Lung (tissue), 12 donors: Measurements from ENCODE around the gene GPBAR1. TPM values are rescaled to one million over a fixed set of nuclear protein-coding genes. Genes with fewer than 3 reads are reported as not detected.
A peak's percentile ranks its signal among the peaks of the same experiment; 100 is the strongest.

ENCODE experiments used
- ATAC-seq: fragments of 200-7000 bp; cut with Tn5 transposase; one replicate; pipeline ENCODE4 v1.9.1; 2020; ENCODE audit warnings: moderate number of reproducible peaks; ENCODE audit not compliant: insufficient read depth, low FRiP score
- DNase-seq, 3 donors: peaks; one replicate each; pipeline ENCODE4 v3.0.0-alpha.2; 2013 to 2017
- H3K27ac ChIP-seq, 2 donors: one replicate each; pipeline ENCODE4 v1.5.1; 2013; ENCODE audit warnings: mild to moderate bottlenecking in 2 of 2, moderate library complexity in 2 of 2, control low read depth in 1 of 2, inconsistent platforms in 1 of 2, low read depth in 1 of 2, low read length in 1 of 2
- H3K27me3 ChIP-seq, 3 donors: one replicate each; pipeline ENCODE4 v1.5.1; 2013; ENCODE audit warnings: low read length in 2 of 3; ENCODE audit not compliant: control insufficient read depth in 3 of 3, insufficient read depth in 3 of 3
- H3K36me3 ChIP-seq, 4 donors: one replicate each; pipeline ENCODE4 v1.5.1; 2013; ENCODE audit warnings: low read length in 4 of 4, mild to moderate bottlenecking in 1 of 4, moderate library complexity in 1 of 4; ENCODE audit not compliant: control insufficient read depth in 4 of 4, insufficient read depth in 4 of 4
- H3K4me1 ChIP-seq, 5 donors: one replicate each; pipeline ENCODE4 v1.5.1; 2013; ENCODE audit warnings: low read length in 5 of 5, mild to moderate bottlenecking in 2 of 5, moderate library complexity in 1 of 5; ENCODE audit not compliant: control insufficient read depth in 5 of 5, insufficient read depth in 5 of 5
- H3K4me3 ChIP-seq: one replicate; pipeline ENCODE4 v1.5.1; 2013; ENCODE audit warnings: mild to moderate bottlenecking, control low read depth, moderate library complexity
- H3K9ac ChIP-seq, 2 donors: one replicate each; pipeline ENCODE4 v1.5.1; 2013; ENCODE audit warnings: low read length in 2 of 2, control low read depth in 1 of 2; ENCODE audit not compliant: insufficient read depth in 1 of 2
- H3K9me3 ChIP-seq, 4 donors: one replicate each; pipeline ENCODE4 v1.5.1; 2013; ENCODE audit warnings: low read length in 3 of 4, mild to moderate bottlenecking in 1 of 4, moderate library complexity in 1 of 4; ENCODE audit not compliant: control insufficient read depth in 4 of 4, insufficient read depth in 3 of 4
- WGBS, 2 donors: extraction: QIAGEN DNeasy Blood & Tissue Kit; methylation state at CpG; one replicate each; pipeline ENCODE4 v1.1.7; 2013; 5-methylcytosine and 5-hydroxymethylcytosine counted together
- polyA plus RNA-seq, 2 donors: library from polyadenylated mRNA; stranded (reverse); fragments of 200-250 nt; gene quantifications; one replicate each; pipeline ENCODE4 v1.2.1, GENCODE V29; 2013
- total RNA-seq, 2 donors: library from RNA; depleted of rRNA in 1 of 2; stranded (reverse); fragments of >200 nt in 1 of 2; gene quantifications; one replicate each; pipeline ENCODE4 v1.2.1, GENCODE V29; 2014 to 2021
- TF ChIP-seq, protein P1 (sequence below): IDR thresholded peaks from 2 replicates; pipeline ENCODE4 v1.5.1; 2012; ENCODE audit warnings: mild to moderate bottlenecking; ENCODE audit errors: control extremely low read depth, extremely low read depth
- donor health status: control.
- donor health status: control.
- donor health status: Bipolar disorder and iron deficiency.
- donor health status: healthy.
- donor health status: DM: yes; HTN: yes; CAD: no.

GPBAR1 gene
- total and polyA plus RNA-seq, 4 donors = 0.60 to 3.3 (median 2.1) TPM

DNA sequence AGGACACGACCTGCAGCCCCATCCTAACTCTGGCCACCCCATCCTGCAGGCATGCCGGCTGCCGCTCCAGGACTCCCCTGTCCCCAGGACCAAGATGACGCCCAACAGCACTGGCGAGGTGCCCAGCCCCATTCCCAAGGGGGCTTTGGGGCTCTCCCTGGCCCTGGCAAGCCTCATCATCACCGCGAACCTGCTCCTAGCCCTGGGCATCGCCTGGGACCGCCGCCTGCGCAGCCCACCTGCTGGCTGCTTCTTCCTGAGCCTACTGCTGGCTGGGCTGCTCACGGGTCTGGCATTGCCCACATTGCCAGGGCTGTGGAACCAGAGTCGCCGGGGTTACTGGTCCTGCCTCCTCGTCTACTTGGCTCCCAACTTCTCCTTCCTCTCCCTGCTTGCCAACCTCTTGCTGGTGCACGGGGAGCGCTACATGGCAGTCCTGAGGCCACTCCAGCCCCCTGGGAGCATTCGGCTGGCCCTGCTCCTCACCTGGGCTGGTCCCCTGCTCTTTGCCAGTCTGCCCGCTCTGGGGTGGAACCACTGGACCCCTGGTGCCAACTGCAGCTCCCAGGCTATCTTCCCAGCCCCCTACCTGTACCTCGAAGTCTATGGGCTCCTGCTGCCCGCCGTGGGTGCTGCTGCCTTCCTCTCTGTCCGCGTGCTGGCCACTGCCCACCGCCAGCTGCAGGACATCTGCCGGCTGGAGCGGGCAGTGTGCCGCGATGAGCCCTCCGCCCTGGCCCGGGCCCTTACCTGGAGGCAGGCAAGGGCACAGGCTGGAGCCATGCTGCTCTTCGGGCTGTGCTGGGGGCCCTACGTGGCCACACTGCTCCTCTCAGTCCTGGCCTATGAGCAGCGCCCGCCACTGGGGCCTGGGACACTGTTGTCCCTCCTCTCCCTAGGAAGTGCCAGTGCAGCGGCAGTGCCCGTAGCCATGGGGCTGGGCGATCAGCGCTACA, 2.1 kb downstream of the GPBAR1 start:
- H3K4me1 ChIP-seq = peaks cover 0 to 27% (median 18%) of the 10 kb centered on the region in 5 donors
- no peaks in the 10 kb centered on the region for H3K9me3 ChIP-seq
- no peaks in the 10 kb centered on the region for H3K27me3 ChIP-seq
- TF ChIP-seq, protein P1, sequence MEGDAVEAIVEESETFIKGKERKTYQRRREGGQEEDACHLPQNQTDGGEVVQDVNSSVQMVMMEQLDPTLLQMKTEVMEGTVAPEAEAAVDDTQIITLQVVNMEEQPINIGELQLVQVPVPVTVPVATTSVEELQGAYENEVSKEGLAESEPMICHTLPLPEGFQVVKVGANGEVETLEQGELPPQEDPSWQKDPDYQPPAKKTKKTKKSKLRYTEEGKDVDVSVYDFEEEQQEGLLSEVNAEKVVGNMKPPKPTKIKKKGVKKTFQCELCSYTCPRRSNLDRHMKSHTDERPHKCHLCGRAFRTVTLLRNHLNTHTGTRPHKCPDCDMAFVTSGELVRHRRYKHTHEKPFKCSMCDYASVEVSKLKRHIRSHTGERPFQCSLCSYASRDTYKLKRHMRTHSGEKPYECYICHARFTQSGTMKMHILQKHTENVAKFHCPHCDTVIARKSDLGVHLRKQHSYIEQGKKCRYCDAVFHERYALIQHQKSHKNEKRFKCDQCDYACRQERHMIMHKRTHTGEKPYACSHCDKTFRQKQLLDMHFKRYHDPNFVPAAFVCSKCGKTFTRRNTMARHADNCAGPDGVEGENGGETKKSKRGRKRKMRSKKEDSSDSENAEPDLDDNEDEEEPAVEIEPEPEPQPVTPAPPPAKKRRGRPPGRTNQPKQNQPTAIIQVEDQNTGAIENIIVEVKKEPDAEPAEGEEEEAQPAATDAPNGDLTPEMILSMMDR = no peak
- WGBS, 2 donors = 93% methylated on average over 37 to 39 of the region's 39 CpGs
- H3K27ac ChIP-seq = no peak overlapping the region
- no peak overlapping the region for H3K4me3 ChIP-seq
- H3K9ac ChIP-seq = no peak overlapping the region
- ATAC-seq = no peak
- DNase-seq = no peak
- H3K36me3 ChIP-seq = peaks cover 5 to 40% (median 11%) of the 10 kb centered on the region in 4 donors

DNA sequence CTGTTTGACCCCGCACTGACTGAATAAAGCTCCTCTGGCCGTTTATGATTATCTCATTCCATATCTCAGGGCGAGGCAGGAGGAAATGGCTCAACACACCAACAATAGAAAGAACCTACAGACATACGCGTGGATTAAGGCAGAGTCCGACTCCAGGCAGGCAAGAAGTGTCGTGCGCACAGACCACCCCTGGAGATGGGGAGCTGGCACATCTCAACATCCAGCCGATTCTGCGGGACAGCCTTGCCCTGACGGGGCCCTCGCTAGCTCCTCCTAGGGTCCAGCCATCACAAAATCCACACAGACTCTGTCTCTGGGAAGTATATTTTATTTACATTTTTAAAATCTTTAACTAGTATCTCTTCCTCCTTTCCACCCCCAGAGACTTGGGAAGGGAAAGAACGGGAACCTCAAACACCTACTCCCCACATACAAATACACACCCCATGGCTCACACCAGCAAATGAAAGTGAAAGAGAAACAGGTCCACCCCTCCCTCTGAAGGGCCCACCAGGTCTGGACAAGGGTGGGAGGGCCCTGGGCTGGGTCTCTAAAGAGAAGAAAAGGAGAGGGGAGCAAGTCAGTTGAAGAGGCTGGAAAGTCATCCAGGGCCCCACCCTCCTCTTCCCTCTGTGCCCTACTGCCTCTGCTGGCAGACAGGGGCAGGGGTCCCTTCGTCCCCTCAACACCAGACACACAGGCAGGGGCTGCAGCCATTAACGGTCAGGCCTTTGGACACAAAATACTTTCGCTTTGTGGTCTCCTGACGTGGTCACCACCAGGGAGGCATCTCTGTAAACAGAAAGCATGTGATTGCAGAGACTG, 3.2 kb downstream of the GPBAR1 start:
- no peaks in the 10 kb centered on the region for H3K9me3 ChIP-seq
- ATAC-seq (no peak), DNase-seq (no peak)
- H3K27me3 ChIP-seq = no peaks in the 10 kb centered on the region
- H3K4me3 ChIP-seq = no peak overlapping the region
- 66 to 74% methylated on average over 17 of the region's 17 CpGs for WGBS, 2 donors
- peaks cover 0 to 25% (median 15%) of the 10 kb centered on the region in 5 donors for H3K4me1 ChIP-seq
- peaks cover 5 to 40% (median 11%) of the 10 kb centered on the region in 4 donors for H3K36me3 ChIP-seq
- peak overlapping the region in 1 of 2 donors; percentile 7 for H3K27ac ChIP-seq
- H3K9ac ChIP-seq = no peak overlapping the region
- TF ChIP-seq, protein P1 = no peak

DNA sequence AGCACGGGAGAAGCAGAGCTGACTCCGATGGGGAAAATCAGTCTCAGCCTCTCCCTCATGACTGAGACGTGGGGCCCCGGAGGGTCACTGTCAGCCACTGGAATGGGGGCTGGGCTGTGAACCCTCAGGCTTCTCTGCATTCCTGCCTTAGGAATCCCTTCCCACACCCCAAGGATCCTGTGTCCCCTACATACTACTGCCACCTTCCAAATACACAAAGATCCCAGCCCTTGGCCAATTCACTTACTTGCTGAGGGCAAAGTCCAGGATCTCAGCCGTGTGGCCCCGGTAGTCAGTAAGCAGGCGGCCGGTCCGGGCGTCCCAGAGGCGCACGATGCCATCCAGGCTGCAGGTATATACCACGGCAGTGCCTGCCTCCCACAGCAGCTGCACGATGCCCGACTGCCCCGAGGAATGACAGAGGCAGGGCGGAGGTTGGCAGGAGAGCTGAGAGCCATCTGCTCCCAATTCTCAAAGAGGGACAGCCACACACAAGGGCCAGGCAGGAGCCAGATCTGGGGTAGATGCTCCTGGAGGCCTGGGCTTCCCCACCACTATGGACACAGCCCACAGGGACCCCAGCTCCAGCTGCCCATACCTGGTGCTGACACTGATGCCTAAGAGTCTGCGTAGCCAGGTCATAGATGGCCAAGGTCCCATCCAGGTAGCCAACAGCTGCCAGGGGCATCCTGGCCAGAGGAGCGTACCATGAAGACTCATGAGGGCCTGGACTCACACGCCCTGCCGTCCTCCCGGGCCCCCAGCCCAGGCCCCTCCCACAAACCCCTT, 4.2 kb downstream of the GPBAR1 start:
- Histone ChIP-seq H3K36me3 (peaks cover 5 to 40% (median 11%) of the 10 kb centered on the region in 4 donors), H3K9ac (no peak overlapping the region), H3K27me3 (no peaks in the 10 kb centered on the region), H3K4me3 (no peak overlapping the region), H3K27ac (peak overlapping the region in 1 of 2 donors; percentile 23), H3K9me3 (no peaks in the 10 kb centered on the region), H3K4me1 (peaks cover 0 to 18% (median 13%) of the 10 kb centered on the region in 5 donors)
- ATAC-seq (no peak), DNase-seq (no peak)
- TF ChIP-seq, protein P1 = no peak
- 90 to 95% methylated on average over 22 of the region's 22 CpGs for WGBS, 2 donors
